Neural progenitor cell (in vitro differentiated cells): ENCODE data around the gene LKAAEAR1. TPM values are rescaled to one million over a fixed set of nuclear protein-coding genes. Genes with fewer than 3 reads are reported as not detected.

ENCODE experiments used
- DNase-seq: peaks from one replicate; pipeline ENCODE4 v3.0.0-alpha.2; 2016; ENCODE audit warnings: low spot score
- H2AFZ ChIP-seq: fragments of 200-600 bp; sonication (generic); replicated peaks from 2 replicates; pipeline ENCODE4 v1.6.1; 2016; ENCODE audit warnings: antibody characterized with exemption
- H3F3A ChIP-seq: fragments of 200-600 bp; sonication (generic); 2 replicates; pipeline ENCODE4 v1.6.1; 2016; ENCODE audit warnings: antibody characterized with exemption, low read depth
- H3K27ac ChIP-seq: fragments of 200-600 bp; sonication (generic); 2 replicates; pipeline ENCODE4 v1.5.1; 2016; ENCODE audit warnings: mild to moderate bottlenecking
- H3K27me3 ChIP-seq: fragments of 200-600 bp; sonication (generic); 2 replicates; pipeline ENCODE4 v1.6.1; 2016; ENCODE audit warnings: mild to moderate bottlenecking, moderate library complexity
- H3K36me3 ChIP-seq: fragments of 200-600 bp; sonication (generic); 2 replicates; pipeline ENCODE4 v1.5.1; 2016
- H3K4me1 ChIP-seq: fragments of 200-600 bp; sonication (generic); 2 replicates; pipeline ENCODE4 v1.6.1; 2016; ENCODE audit warnings: mixed run types
- H3K4me2 ChIP-seq: fragments of 200-600 bp; sonication (generic); 2 replicates; pipeline ENCODE4 v1.6.1; 2016
- H3K4me3 ChIP-seq: fragments of 200-600 bp; sonication (generic); 2 replicates; pipeline ENCODE4 v1.5.1; 2016
- H3K79me2 ChIP-seq: fragments of 200-600 bp; sonication (generic); 2 replicates; pipeline ENCODE4 v1.6.1; 2016; ENCODE audit warnings: low read depth
- H3K9ac ChIP-seq: fragments of 200-600 bp; sonication (generic); 2 replicates; pipeline ENCODE4 v1.6.1; 2016
- H3K9me3 ChIP-seq: fragments of 200-600 bp; sonication (generic); 2 replicates; pipeline ENCODE4 v1.5.1; 2016; ENCODE audit warnings: low read depth
- H4K20me1 ChIP-seq: fragments of 200-600 bp; sonication (generic); 2 replicates; pipeline ENCODE4 v1.6.1; 2016; ENCODE audit warnings: low read depth
- H3K27ac Mint-ChIP-seq: 3 replicates; pipeline ENCODE4 v1.8.0; 2021; ENCODE audit warnings: mixed read lengths
- H3K27me3 Mint-ChIP-seq: 2 replicates; pipeline ENCODE4 v1.8.0; 2022; ENCODE audit warnings: low read depth, mild to moderate bottlenecking, inconsistent platforms, moderate library complexity, mixed read lengths; ENCODE audit not compliant: insufficient read depth
- H3K36me3 Mint-ChIP-seq: 3 replicates; pipeline ENCODE4 v1.8.0; 2021; ENCODE audit warnings: mixed read lengths
- H3K4me1 Mint-ChIP-seq: 3 replicates; pipeline ENCODE4 v1.8.0; 2021; ENCODE audit warnings: mixed read lengths
- H3K4me3 Mint-ChIP-seq: 3 replicates; pipeline ENCODE4 v1.8.0; 2021; ENCODE audit warnings: mild to moderate bottlenecking, moderate library complexity, mixed read lengths
- H3K9me3 Mint-ChIP-seq: 3 replicates; pipeline ENCODE4 v1.8.0; 2020; ENCODE audit warnings: mixed read lengths
- CTCF ChIP-seq: fragments of 200-600 bp; sonication (generic); IDR thresholded peaks from 2 replicates; pipeline ENCODE4 v1.5.1; 2017; ENCODE audit warnings: antibody characterized with exemption, mild to moderate bottlenecking
- EZH2 ChIP-seq: fragments of 200-600 bp; sonication (generic); IDR thresholded peaks from 2 replicates; pipeline ENCODE4 v1.6.1; 2017; ENCODE audit warnings: antibody characterized with exemption, mild to moderate bottlenecking, moderate library complexity
- EZH2phosphoT487 ChIP-seq: fragments of 200-600 bp; sonication (generic); IDR thresholded peaks from 2 replicates; pipeline ENCODE4 v1.6.1; 2017; ENCODE audit warnings: antibody characterized with exemption
- total RNA-seq: library from RNA; depleted of rRNA; stranded (reverse); fragments of >200 nt; gene quantifications from 2 replicates; pipeline ENCODE4 v1.2.3, GENCODE V29; 2015; ENCODE audit warnings: low replicate concordance

LKAAEAR1 gene
- total RNA-seq, 1 donor from 2014 or later = not detected

- H3K9me3 ChIP-seq = no peaks in the 10 kb centered on the region
- no peaks in the 10 kb centered on the region for H3F3A ChIP-seq
- no peaks in the 10 kb centered on the region for H3K4me1 ChIP-seq
- H3K27ac ChIP-seq = no peak overlapping the region
- Mint-ChIP-seq H3K36me3 (no peaks in the 10 kb centered on the region), H3K27ac (no peak overlapping the region), H3K9me3 (no peaks in the 10 kb centered on the region), H3K27me3 (no peaks in the 10 kb centered on the region), H3K4me1 (peaks cover 3% of the 10 kb centered on the region), H3K4me3 (no peak overlapping the region)
- no peak overlapping the region for H3K4me2 ChIP-seq
- peaks cover 16% of the 10 kb centered on the region for H4K20me1 ChIP-seq
- H3K79me2 ChIP-seq = no peaks in the 10 kb centered on the region
- H3K27me3 ChIP-seq = no peaks in the 10 kb centered on the region
- no peak overlapping the region for H3K9ac ChIP-seq
- H3K36me3 ChIP-seq = no peaks in the 10 kb centered on the region
- TF ChIP-seq EZH2phosphoT487 (no peak), CTCF (no peak), EZH2 (no peak)
- no peak overlapping the region for H2AFZ ChIP-seq
- no peak for DNase-seq
- H3K4me3 ChIP-seq = no peak overlapping the region
Observed at GRCh38 chr20:64071341-64072332, 12.6 kb downstream of the LKAAEAR1 start.

GRCh38 chr20:64070244-64070993 lies 13.8 kb downstream of the LKAAEAR1 start:
- Histone ChIP-seq H2AFZ (no peak overlapping the region), H4K20me1 (peaks cover 21% of the 10 kb centered on the region), H3K9me3 (no peaks in the 10 kb centered on the region), H3K4me1 (no peaks in the 10 kb centered on the region), H3K9ac (no peak overlapping the region), H3K36me3 (no peaks in the 10 kb centered on the region), H3K27ac (no peak overlapping the region), H3F3A (no peaks in the 10 kb centered on the region), H3K79me2 (no peaks in the 10 kb centered on the region), H3K27me3 (no peaks in the 10 kb centered on the region), H3K4me3 (no peak overlapping the region), H3K4me2 (no peak overlapping the region)
- H3K4me1 Mint-ChIP-seq = peaks cover 7% of the 10 kb centered on the region
- TF ChIP-seq EZH2phosphoT487 = no peak
- TF ChIP-seq CTCF = no peak
- no peak for TF ChIP-seq EZH2
- no peak for DNase-seq
- H3K27me3 Mint-ChIP-seq = peaks cover 4% of the 10 kb centered on the region
- no peak overlapping the region for H3K27ac Mint-ChIP-seq
- H3K4me3 Mint-ChIP-seq = no peak overlapping the region
- H3K9me3 Mint-ChIP-seq = no peaks in the 10 kb centered on the region
- no peaks in the 10 kb centered on the region for H3K36me3 Mint-ChIP-seq

GRCh38 chr20:64069614-64070243 lies 14.5 kb downstream of the LKAAEAR1 start:
- peaks cover 4% of the 10 kb centered on the region for H3K27me3 Mint-ChIP-seq
- H3K36me3 Mint-ChIP-seq = no peaks in the 10 kb centered on the region
- no peaks in the 10 kb centered on the region for H3K27me3 ChIP-seq
- no peak overlapping the region for H3K27ac Mint-ChIP-seq
- H3K9ac ChIP-seq = no peak overlapping the region
- no peak overlapping the region for H2AFZ ChIP-seq
- H3K9me3 Mint-ChIP-seq = no peaks in the 10 kb centered on the region
- no peak overlapping the region for H3K27ac ChIP-seq
- H3K4me3 ChIP-seq = no peak overlapping the region
- peak; percentile 83 for DNase-seq
- no peaks in the 10 kb centered on the region for H3F3A ChIP-seq
- no peaks in the 10 kb centered on the region for H3K9me3 ChIP-seq
- H3K4me3 Mint-ChIP-seq = no peak overlapping the region
- H3K4me2 ChIP-seq = no peak overlapping the region
- TF ChIP-seq CTCF (peak; percentile 83), EZH2 (no peak)
- peaks cover 21% of the 10 kb centered on the region for H4K20me1 ChIP-seq
- H3K4me1 Mint-ChIP-seq = peaks cover 10% of the 10 kb centered on the region
- no peaks in the 10 kb centered on the region for H3K79me2 ChIP-seq
- H3K4me1 ChIP-seq = no peaks in the 10 kb centered on the region
- H3K36me3 ChIP-seq = no peaks in the 10 kb centered on the region
